HepG2 (cell line): ENCODE measurements around the gene NSD1. TPM values are rescaled to one million over a fixed set of nuclear protein-coding genes. Genes with fewer than 3 reads are reported as not detected.
A peak's percentile ranks its signal among the peaks of the same experiment; 100 is the strongest.

Experiments used
- CEBPB ChIP-seq: IDR thresholded peaks from 2 replicates; pipeline ENCODE4 v1.6.1; 2011; ENCODE audit warnings: low read depth, low read length, improper control_type of control experiment, borderline replicate concordance
- E2F2 ChIP-seq: sonication (generic); formaldehyde crosslinking; IDR thresholded peaks from 2 replicates; pipeline ENCODE4 v1.4.0; 2020; ENCODE audit warnings: missing genetic modification reagents, borderline replicate concordance
- GABPA ChIP-seq, 2 experiments: IDR thresholded peaks; 2 replicates each; pipeline ENCODE4 v1.6.1; 2011 to 2016; ENCODE audit warnings: low read depth in 2 of 2, low read length in 1 of 2, missing biosample characterization in 1 of 2, missing genetic modification characterization in 1 of 2
- HHEX ChIP-seq: IDR thresholded peaks from 2 replicates; pipeline ENCODE4 v1.6.1; 2016; ENCODE audit warnings: control low read depth
- IRX3 ChIP-seq: sonication (generic); formaldehyde crosslinking; IDR thresholded peaks from 2 replicates; pipeline ENCODE4 v1.8.1; 2023; ENCODE audit warnings: mild to moderate bottlenecking, low read depth, missing genetic modification reagents, borderline replicate concordance
- KAT7 ChIP-seq: IDR thresholded peaks from 2 replicates; pipeline ENCODE4 v1.6.1; 2018; ENCODE audit warnings: borderline replicate concordance, missing compliant biosample characterization
- MAZ ChIP-seq, 2 experiments: sonication (generic) in 1 of 2; formaldehyde crosslinking in 1 of 2; IDR thresholded peaks; 2 replicates each; pipeline versions ENCODE4 v1.5.0 to v1.6.1; 2012 to 2020; ENCODE audit warnings: low read depth in 2 of 2, mild to moderate bottlenecking in 2 of 2, borderline replicate concordance in 1 of 2, improper control_type of control experiment in 1 of 2, low read length in 1 of 2, missing genetic modification reagents in 1 of 2, moderate library complexity in 1 of 2
- MED1 ChIP-seq: sonication (generic); formaldehyde crosslinking; IDR thresholded peaks from 2 replicates; pipeline ENCODE4 v1.4.0; 2020; ENCODE audit warnings: missing genetic modification reagents
- PITX1 ChIP-seq: sonication (generic); formaldehyde crosslinking; IDR thresholded peaks from 2 replicates; pipeline ENCODE4 v1.5.1; 2020; ENCODE audit warnings: mild to moderate bottlenecking, missing genetic modification reagents
- POLR2AphosphoS5 ChIP-seq: IDR thresholded peaks from 2 replicates; pipeline ENCODE4 v1.6.1; 2012; ENCODE audit warnings: low read depth, low read length
- PTBP1 ChIP-seq: fragments of 200-400 bp; formaldehyde crosslinking; IDR thresholded peaks from 2 replicates; pipeline ENCODE4 v1.6.1; 2018; ENCODE audit warnings: low read length, low read depth; ENCODE audit not compliant: poor library complexity, severe bottlenecking
- SOX6 ChIP-seq, 2 experiments: fragments of 450-650 bp in 1 of 2; sonication (generic) in 1 of 2; formaldehyde crosslinking in 1 of 2; IDR thresholded peaks; 2 replicates each; pipeline versions ENCODE4 v1.4.0 to v1.6.1; 2017 to 2020; ENCODE audit warnings: antibody characterized with exemption in 1 of 2, mild to moderate bottlenecking in 1 of 2, missing genetic modification reagents in 1 of 2
- TARDBP ChIP-seq: sonication (generic); formaldehyde crosslinking; IDR thresholded peaks from 2 replicates; pipeline ENCODE4 v1.8.0; 2022; ENCODE audit warnings: mild to moderate bottlenecking, missing genetic modification reagents
- ZBTB7A ChIP-seq: sonication (generic); formaldehyde crosslinking; IDR thresholded peaks from 2 replicates; pipeline ENCODE4 v1.8.0; 2022; ENCODE audit warnings: mild to moderate bottlenecking, missing genetic modification reagents
- ZFP62 ChIP-seq: sonication (generic); formaldehyde crosslinking; IDR thresholded peaks from 2 replicates; pipeline ENCODE4 v1.4.0; 2020; ENCODE audit warnings: missing genetic modification reagents
- ZFP90 ChIP-seq: sonication (generic); formaldehyde crosslinking; IDR thresholded peaks from 2 replicates; pipeline ENCODE4 v1.8.0; 2022; ENCODE audit warnings: missing genetic modification reagents, mild to moderate bottlenecking, inconsistent platforms, borderline replicate concordance
- ZKSCAN1 ChIP-seq: fragments of 150-350 bp; IDR thresholded peaks from 2 replicates; pipeline ENCODE4 v1.6.1; 2014; ENCODE audit warnings: low read length
- ZNF160 ChIP-seq: sonication (generic); formaldehyde crosslinking; IDR thresholded peaks from 2 replicates; pipeline ENCODE4 v1.8.0; 2022; ENCODE audit warnings: mild to moderate bottlenecking, inconsistent platforms, missing genetic modification reagents
- ZNF407 ChIP-seq: sonication (generic); formaldehyde crosslinking; IDR thresholded peaks from one replicate; pipeline ENCODE4 v1.5.1; 2020; ENCODE audit warnings: mild to moderate bottlenecking, missing genetic modification reagents; ENCODE audit errors: not compliant biosample characterization
- polyA plus RNA-seq, 8 experiments: library from polyadenylated mRNA; depleted of rRNA in 3 of 8; stranded (reverse) in 7 of 8; unstranded in 1 of 8; fragments of >200 nt; fragmentation: Illumina TruSeq in 4 of 8; extraction: Trizol in 4 of 8; gene quantifications; 2 replicates each; pipeline versions ENCODE4 v1.2.1 to v1.2.3, GENCODE V29; 2011 to 2016; ENCODE audit warnings: low read depth in 4 of 8, missing spikeins in 1 of 8, mixed read lengths in 1 of 8; ENCODE audit not compliant: insufficient read depth in 1 of 8
- total RNA-seq, 5 experiments: library from RNA; depleted of rRNA; stranded (reverse); fragments of >200 nt; fragmentation: Illumina TruSeq; extraction: Trizol; gene quantifications; 2 replicates each; pipeline ENCODE4 v1.2.3, GENCODE V29; 2016; ENCODE audit warnings: low read depth in 1 of 5

NSD1 gene
- total and polyA plus RNA-seq, 2 of the 13 experiments (the other 11 are each of a cell fraction or from before 2014, with no cell fraction given) = 0.01 to 0.09 TPM

DNA sequence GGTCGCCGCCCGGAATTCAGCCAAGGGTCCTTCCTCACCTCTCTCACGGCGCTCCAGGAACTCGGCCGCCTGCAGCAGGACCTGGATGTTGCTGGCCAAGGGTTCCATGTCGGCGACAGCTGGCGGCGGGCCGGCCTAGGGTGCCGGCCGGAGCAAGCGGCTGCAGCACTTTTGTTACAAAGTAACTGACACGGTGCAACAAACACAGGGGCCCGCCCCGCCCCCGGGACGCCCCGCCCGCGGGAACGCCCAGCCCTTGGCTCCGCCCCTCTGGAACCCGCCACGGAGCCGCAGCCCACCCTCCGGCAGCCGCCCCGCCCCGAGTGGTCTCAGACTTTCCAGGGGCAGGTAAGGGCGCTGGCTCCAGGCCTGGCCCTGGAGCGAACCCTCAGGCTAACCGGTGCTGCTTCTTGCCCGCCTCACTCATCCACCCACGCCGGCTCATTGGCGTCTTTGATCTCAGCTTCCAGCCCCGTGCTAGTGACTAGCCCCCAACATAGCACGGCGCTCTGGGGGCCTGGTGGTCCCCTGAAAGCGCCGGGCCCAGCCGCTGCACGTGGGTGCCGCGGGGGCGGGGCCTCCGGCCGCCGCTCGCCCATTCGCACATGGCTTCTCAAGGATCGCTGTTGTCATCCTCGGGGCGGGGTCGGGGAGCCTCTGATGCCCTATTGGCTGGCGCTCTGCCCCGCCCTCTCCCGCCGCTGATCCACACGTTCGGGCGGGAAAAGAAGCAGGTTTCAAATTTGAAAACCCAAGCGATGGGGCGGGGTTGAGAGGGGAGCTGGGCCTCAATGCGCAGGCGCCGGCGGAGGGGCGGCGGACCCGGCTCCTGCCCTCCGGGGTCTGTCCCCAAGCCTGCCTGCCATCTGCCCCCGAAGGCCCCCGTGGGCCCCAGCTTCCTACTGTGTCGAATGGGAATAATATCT is 178.4 kb downstream of the NSD1 start, which contains the start of gene MXD3 (continued):
- TF ChIP-seq HHEX (CRISPR knock-in tag) = no peak
- no peak for TF ChIP-seq SOX6 (IDR thresholded peaks at IDR 0.05)
- peak; percentile 34 for TF ChIP-seq SOX6 (CRISPR knock-in tag; IDR thresholded peaks at IDR 0.05)
- TF ChIP-seq IRX3 (CRISPR knock-in tag) = no peak
- no peak for TF ChIP-seq ZKSCAN1
- TF ChIP-seq MED1 = no peak
- TF ChIP-seq ZNF407 (CRISPR knock-in tag) = no peak
- no peak for TF ChIP-seq TARDBP
- peak; percentile 95; the same call in 1 of the 2 replicates for TF ChIP-seq E2F2
- TF ChIP-seq ZBTB7A (CRISPR knock-in tag) = no peak
- TF ChIP-seq PITX1 (CRISPR knock-in tag) = no peak
- no peak for TF ChIP-seq POLR2AphosphoS5
- no peak for TF ChIP-seq GABPA (IDR thresholded peaks at IDR 0.05; ENCODE audit: low read depth, low read length)
- no peak for TF ChIP-seq GABPA (CRISPR knock-in tag; IDR thresholded peaks at IDR 0.05; ENCODE audit: low read depth)
- TF ChIP-seq KAT7 (CRISPR knock-in tag) = no peak
- TF ChIP-seq MAZ (IDR thresholded peaks at IDR 0.05; ENCODE audit: borderline replicate concordance, low read depth, low read length) = peak; percentile 81
- TF ChIP-seq MAZ (CRISPR knock-in tag; IDR thresholded peaks at IDR 0.05; ENCODE audit: low read depth) = peak; percentile 56; the same call in 1 of the 2 replicates
- no peak for TF ChIP-seq ZFP62
- TF ChIP-seq ZNF160 (CRISPR knock-in tag) = no peak
- TF ChIP-seq PTBP1 = no peak
- 0 out of 2 replicates have a peak, but pooled peaks have one; percentile 65 for TF ChIP-seq ZFP90 (CRISPR knock-in tag)
- TF ChIP-seq CEBPB = no peak
